Measurements from ENCODE around the gene NIBAN1.
A peak's percentile ranks its signal among the peaks of the same experiment; 100 is the strongest.
"Not testable (repeated sequence)": the region's sequence is repeated elsewhere in the genome, so short reads cannot be mapped to it uniquely, and the experiment has no call there.

The NIBAN1 gene, protein sequence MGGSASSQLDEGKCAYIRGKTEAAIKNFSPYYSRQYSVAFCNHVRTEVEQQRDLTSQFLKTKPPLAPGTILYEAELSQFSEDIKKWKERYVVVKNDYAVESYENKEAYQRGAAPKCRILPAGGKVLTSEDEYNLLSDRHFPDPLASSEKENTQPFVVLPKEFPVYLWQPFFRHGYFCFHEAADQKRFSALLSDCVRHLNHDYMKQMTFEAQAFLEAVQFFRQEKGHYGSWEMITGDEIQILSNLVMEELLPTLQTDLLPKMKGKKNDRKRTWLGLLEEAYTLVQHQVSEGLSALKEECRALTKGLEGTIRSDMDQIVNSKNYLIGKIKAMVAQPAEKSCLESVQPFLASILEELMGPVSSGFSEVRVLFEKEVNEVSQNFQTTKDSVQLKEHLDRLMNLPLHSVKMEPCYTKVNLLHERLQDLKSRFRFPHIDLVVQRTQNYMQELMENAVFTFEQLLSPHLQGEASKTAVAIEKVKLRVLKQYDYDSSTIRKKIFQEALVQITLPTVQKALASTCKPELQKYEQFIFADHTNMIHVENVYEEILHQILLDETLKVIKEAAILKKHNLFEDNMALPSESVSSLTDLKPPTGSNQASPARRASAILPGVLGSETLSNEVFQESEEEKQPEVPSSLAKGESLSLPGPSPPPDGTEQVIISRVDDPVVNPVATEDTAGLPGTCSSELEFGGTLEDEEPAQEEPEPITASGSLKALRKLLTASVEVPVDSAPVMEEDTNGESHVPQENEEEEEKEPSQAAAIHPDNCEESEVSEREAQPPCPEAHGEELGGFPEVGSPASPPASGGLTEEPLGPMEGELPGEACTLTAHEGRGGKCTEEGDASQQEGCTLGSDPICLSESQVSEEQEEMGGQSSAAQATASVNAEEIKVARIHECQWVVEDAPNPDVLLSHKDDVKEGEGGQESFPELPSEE

DNA sequence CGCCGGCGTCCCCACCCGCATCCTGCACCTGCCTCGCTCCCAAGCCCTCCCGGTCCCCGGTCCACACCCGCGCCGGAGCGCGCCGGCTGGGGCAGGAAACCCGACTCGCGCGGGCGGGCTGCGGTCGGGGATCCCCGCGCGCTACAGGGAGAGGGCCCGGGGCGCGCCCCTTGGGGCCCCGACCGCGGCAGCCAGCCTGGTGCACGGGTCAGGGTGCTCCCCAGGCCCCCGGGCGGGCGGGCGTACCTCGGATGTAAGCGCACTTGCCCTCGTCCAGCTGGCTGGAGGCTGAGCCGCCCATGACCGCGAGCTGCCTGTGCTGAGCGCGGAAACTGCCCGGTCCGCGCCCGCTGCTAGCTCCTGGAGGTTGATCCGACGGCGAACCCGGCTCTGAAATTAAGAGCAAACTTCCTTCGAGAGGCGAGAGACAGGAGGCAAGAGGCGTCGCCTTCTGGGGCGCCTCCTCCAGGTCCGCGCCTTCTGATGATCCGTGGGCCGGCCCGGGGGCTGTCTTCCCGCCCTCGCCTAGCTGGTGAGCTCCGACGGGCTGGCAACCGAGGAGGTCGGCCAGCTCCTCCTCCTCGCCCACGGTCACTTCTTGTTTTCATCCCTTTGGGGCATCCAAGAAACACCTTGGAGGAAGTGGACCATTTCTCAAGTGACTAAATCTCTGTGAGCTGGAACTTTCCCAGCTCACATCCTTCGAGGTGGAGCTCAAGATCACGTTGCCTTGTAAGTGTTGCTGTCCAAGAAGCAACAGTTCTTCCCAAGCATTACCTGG is at the start of gene NIBAN1:
Gene NIBAN1 (minus strand): TSS at position 453 of the 781 bp plus-strand sequence. CDS start 152 bp downstream, at position 301.
- peak; percentile 19 for DNase-seq (ENCODE audit: low spot score)

GRCh38 chr1:185017966-185018365 is 43.7 kb upstream of the NIBAN1 start:
- no peak for DNase-seq (ENCODE audit: low spot score)

- DNase-seq (ENCODE audit: low spot score), result no peak
These were observed 43.0 kb upstream of the NIBAN1 start for GRCh38 chr1:185017338-185017737.

- DNase-seq (ENCODE audit: low spot score), result no peak
These were observed 42.6 kb upstream of the NIBAN1 start for GRCh38 chr1:185016880-185017279.

GRCh38 chr1:185015631-185016030 is 41.3 kb upstream of the NIBAN1 start:
- no peak for DNase-seq (ENCODE audit: low spot score)

GRCh38 chr1:185014941-185015340 is 40.6 kb upstream of the NIBAN1 start:
- no peak for DNase-seq (ENCODE audit: low spot score)

GRCh38 chr1:185010361-185010760 is 36.1 kb upstream of the NIBAN1 start:
- DNase-seq (ENCODE audit: low spot score), result no peak

GRCh38 chr1:185008838-185009237 is 34.5 kb upstream of the NIBAN1 start:
- no peak for DNase-seq (ENCODE audit: low spot score)

- not testable (repeated sequence) for DNase-seq (ENCODE audit: low spot score)
These were observed 27.1 kb upstream of the NIBAN1 start for GRCh38 chr1:185001312-185001880.

DNA sequence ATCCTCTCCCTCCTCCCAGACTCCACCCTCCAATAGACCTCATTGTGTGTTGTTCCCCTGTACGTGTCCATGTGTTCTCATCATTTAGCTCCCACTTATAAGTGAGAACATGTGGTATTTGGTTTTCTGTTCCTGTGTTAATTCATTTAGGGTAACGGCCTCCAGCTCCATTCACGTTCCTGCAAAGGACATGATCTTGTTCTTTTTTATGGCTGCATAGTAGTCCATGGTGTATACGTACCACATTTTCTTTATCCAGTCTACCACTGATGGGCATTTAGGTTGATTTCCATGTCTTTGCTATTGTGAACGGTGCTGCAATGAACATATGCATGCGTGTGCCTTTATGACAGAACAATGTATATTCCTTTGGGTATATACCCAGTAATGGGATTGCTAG is 25.7 kb upstream of the NIBAN1 start:
- not testable (repeated sequence) for DNase-seq (ENCODE audit: low spot score)

GRCh38 chr1:184994301-184994700 is 20.0 kb upstream of the NIBAN1 start:
- no peak for DNase-seq (ENCODE audit: low spot score)

- DNase-seq (ENCODE audit: low spot score), result no peak
These were observed 18.0 kb upstream of the NIBAN1 start for GRCh38 chr1:184992271-184992670.

GRCh38 chr1:184990204-184990603 is 15.9 kb upstream of the NIBAN1 start:
- DNase-seq (ENCODE audit: low spot score), result no peak

DNA sequence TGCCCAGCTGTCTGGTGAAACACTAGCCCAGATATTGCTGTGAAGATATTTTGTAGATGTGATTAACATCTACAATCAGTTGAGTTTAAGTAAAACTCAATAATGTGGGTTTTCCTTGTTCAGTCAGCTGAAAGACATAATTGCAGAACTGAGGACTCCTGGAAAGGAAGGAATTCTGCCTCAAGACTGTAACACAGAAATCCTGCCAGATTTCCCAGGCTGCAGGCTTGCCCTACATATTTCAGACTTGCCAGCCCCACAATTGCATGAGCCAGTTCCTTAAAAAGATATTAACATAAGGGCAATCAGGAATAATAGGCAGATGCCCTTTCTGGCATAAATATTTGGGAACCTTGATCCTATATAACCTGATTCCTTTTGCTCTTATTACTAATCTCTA is 14.2 kb upstream of the NIBAN1 start:
- no peak for DNase-seq (ENCODE audit: low spot score)

DNA sequence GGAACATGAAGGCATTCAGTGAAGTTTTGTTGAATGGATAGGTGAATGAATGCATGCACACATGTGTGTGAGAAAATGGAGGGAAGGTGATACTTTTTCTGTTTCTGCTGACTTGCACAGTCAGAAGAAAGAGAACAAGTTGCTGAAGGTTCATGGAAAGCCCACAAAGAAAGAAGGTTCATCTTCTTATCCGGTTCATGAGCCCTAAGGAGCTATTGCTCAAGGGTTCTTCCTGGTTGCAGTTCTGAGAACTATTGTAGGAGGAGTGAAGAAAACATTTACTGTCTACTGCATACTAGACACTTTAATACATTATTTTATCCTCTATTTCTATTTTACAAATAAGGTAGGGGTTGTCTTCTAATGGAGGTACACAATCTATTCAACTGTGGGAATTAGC is 13.4 kb upstream of the NIBAN1 start:
- no peak for DNase-seq (ENCODE audit: low spot score)

- DNase-seq (ENCODE audit: low spot score), result no peak
These were observed 11.9 kb upstream of the NIBAN1 start for GRCh38 chr1:184986250-184986649.

DNA sequence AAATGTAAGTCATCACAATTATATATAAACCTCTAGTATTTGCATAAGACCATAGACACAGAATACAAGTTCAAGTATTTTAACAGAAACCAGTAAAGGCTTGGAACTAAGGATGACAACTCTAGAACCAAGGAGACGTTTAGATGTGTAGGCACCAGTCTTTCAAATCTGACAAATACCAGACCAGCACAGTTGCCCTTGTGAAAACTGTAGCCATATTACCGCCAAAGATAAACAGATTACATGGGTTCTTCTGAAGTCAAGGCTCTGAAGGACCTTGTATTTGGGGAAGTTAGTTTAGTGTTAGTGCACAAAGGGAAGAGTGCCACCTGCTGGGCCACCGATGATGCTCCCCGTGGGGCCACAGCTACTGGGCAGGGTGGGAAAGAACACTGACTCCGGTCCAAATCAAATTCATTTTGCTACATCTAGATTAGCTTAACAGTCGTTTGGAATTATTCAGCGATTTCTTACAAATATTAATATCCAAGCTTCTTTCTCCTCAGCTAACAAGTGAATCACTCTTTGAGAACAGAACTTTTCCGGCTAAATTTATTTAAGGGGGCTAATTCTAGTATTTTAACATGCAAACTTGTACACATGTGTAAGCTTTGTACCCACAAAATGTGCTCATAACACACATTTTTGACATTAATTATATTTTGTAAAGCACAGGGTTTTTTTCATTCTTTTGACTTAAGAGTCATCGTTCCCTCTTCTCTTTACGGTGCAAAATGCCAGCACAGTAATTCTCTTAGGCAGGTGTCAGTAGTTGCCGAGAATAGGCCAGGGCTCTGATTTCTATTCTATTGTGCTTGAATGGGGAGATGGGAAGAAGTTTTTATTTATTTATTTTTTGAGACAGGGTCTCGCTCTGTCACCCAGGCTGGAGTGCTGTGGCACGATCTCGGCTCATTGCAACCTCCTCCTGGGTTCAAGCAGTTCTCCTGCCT is 8.0 kb upstream of the NIBAN1 start:
- DNase-seq (ENCODE audit: low spot score), result peak; percentile 32

DNA sequence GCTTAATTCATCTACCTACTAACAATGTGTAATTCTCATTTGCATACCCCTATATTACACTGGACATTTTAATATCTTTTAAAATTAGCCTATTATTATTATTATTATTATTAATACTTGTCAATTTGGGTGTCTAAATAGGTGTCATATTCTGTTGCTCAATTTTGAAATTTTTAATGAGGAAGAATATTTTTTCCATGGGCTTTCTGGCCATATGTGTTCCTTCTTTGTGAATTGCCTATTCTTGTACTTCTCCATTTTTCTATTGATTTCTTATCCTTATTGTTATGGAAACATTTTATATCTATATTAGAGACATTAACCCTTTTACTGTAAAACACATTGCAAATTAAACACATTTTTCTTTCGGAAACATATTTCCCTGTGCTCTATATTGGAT is 6.4 kb upstream of the NIBAN1 start:
- no peak for DNase-seq (ENCODE audit: low spot score)

DNA sequence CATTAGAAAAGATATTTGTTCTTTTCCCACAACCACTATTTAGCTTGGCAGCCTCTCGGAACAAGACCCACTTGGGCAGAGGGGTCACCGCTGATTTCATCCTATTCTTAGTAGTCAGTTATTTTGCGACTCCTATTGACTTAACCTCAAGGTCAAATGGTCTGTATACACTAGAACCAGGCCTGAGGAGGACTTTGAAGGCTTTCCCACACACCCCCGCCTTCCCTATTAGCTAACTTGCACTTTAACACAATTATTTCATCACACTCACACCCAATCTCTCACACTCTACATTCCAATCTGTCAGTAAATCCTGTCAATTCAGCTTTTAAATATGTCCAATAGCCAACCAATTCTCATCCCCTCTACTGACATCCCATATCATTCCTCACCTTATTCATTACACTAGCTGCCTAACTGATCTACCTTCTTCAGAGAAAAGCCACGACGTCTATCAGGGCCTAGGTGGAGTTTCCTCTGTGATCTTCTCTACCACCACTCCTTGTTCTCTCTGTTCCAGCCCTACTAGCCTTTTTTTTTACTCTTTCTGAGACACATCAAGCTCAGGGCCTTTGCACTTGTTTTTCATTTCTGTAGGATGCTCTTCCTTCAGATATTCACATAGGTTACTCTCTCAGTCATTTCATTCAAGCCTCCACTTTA is 1.0 kb upstream of the NIBAN1 start:
- DNase-seq (ENCODE audit: low spot score), result peak; percentile 43

- DNase-seq (ENCODE audit: low spot score), result peak; percentile 19
These were observed 468 bp upstream of the NIBAN1 start for GRCh38 chr1:184974837-184975115.
